HepG2 (cell line): ENCODE data around the gene FAM120C. TPM values are rescaled to one million over a fixed set of nuclear protein-coding genes. Genes with fewer than 3 reads are reported as not detected.
A peak's percentile ranks its signal among the peaks of the same experiment; 100 is the strongest.

ENCODE experiments used
- DBP ChIP-seq: sonication (generic); formaldehyde crosslinking; IDR thresholded peaks from 2 replicates; pipeline ENCODE4 v1.4.0; 2020; ENCODE audit warnings: missing genetic modification reagents; ENCODE audit errors: not compliant biosample characterization
- ETV6 ChIP-seq: sonication (generic); formaldehyde crosslinking; conservative IDR thresholded peaks from 2 replicates; pipeline ENCODE4 v1.4.0; 2020; ENCODE audit warnings: missing genetic modification reagents
- GZF1 ChIP-seq: sonication (generic); formaldehyde crosslinking; IDR thresholded peaks from 2 replicates; pipeline ENCODE4 v1.5.1; 2020; ENCODE audit warnings: mild to moderate bottlenecking, missing genetic modification reagents
- KLF12 ChIP-seq: sonication (generic); formaldehyde crosslinking; IDR thresholded peaks from 2 replicates; pipeline ENCODE4 v1.4.0; 2020; ENCODE audit warnings: missing genetic modification reagents, borderline replicate concordance
- MTF2 ChIP-seq: sonication (generic); formaldehyde crosslinking; IDR thresholded peaks from 2 replicates; pipeline ENCODE4 v1.5.0; 2020; ENCODE audit warnings: missing genetic modification reagents, borderline replicate concordance
- NCOA1 ChIP-seq: sonication (generic); formaldehyde crosslinking; IDR thresholded peaks from 2 replicates; pipeline ENCODE4 v1.9.0; 2021; ENCODE audit warnings: missing genetic modification reagents
- SMAD1 ChIP-seq: sonication (generic); formaldehyde crosslinking; IDR thresholded peaks from 2 replicates; pipeline ENCODE4 v1.4.0; 2020; ENCODE audit warnings: missing genetic modification reagents, low read depth, mild to moderate bottlenecking, borderline replicate concordance
- SMAD9 ChIP-seq: sonication (generic); formaldehyde crosslinking; IDR thresholded peaks from 2 replicates; pipeline ENCODE4 v1.5.1; 2020; ENCODE audit warnings: mild to moderate bottlenecking, missing genetic modification reagents
- SP4 ChIP-seq: sonication (generic); formaldehyde crosslinking; IDR thresholded peaks from 2 replicates; pipeline ENCODE4 v1.8.1; 2023; ENCODE audit warnings: mild to moderate bottlenecking, missing genetic modification reagents
- ZBTB14 ChIP-seq: sonication (generic); formaldehyde crosslinking; IDR thresholded peaks from 2 replicates; pipeline ENCODE4 v1.4.0; 2020; ENCODE audit warnings: missing genetic modification reagents
- ZBTB37 ChIP-seq: sonication (generic); formaldehyde crosslinking; IDR thresholded peaks from 2 replicates; pipeline ENCODE4 v1.4.0; 2020; ENCODE audit warnings: mild to moderate bottlenecking, missing genetic modification reagents
- ZFYVE20 ChIP-seq: sonication (generic); formaldehyde crosslinking; IDR thresholded peaks from 2 replicates; pipeline ENCODE4 v1.8.0; 2023; ENCODE audit warnings: low read depth, mild to moderate bottlenecking, moderate library complexity, missing genetic modification reagents, borderline replicate concordance
- ZNF24 ChIP-seq: fragments of 450-650 bp; IDR thresholded peaks from 2 replicates; pipeline ENCODE4 v1.6.1; 2017; ENCODE audit warnings: antibody characterized with exemption, mild to moderate bottlenecking
- ZNF44 ChIP-seq: sonication (generic); formaldehyde crosslinking; IDR thresholded peaks from 2 replicates; pipeline ENCODE4 v1.5.1; 2020; ENCODE audit warnings: mild to moderate bottlenecking, missing genetic modification reagents
- ZNF451 ChIP-seq: sonication (generic); formaldehyde crosslinking; IDR thresholded peaks from 2 replicates; pipeline ENCODE4 v1.5.0; 2020; ENCODE audit warnings: mild to moderate bottlenecking, missing genetic modification reagents
- ZNF724P ChIP-seq: sonication (generic); formaldehyde crosslinking; IDR thresholded peaks from 2 replicates; pipeline ENCODE4 v1.8.0; 2022; ENCODE audit warnings: missing genetic modification reagents, borderline replicate concordance
- polyA plus RNA-seq, 8 experiments: library from polyadenylated mRNA; depleted of rRNA in 3 of 8; stranded (reverse) in 7 of 8; unstranded in 1 of 8; fragments of >200 nt; fragmentation: Illumina TruSeq in 4 of 8; extraction: Trizol in 4 of 8; gene quantifications; 2 replicates each; pipeline versions ENCODE4 v1.2.1 to v1.2.3, GENCODE V29; 2011 to 2016; ENCODE audit warnings: low read depth in 4 of 8, missing spikeins in 1 of 8, mixed read lengths in 1 of 8; ENCODE audit not compliant: insufficient read depth in 1 of 8
- total RNA-seq, 5 experiments: library from RNA; depleted of rRNA; stranded (reverse); fragments of >200 nt; fragmentation: Illumina TruSeq; extraction: Trizol; gene quantifications; 2 replicates each; pipeline ENCODE4 v1.2.3, GENCODE V29; 2016; ENCODE audit warnings: low read depth in 1 of 5
- TF ChIP-seq, protein P1 (sequence below): sonication (generic); formaldehyde crosslinking; IDR thresholded peaks from 2 replicates; pipeline ENCODE4 v1.5.0; 2020; ENCODE audit warnings: missing genetic modification reagents
- TF ChIP-seq, protein P2 (sequence below): sonication (generic); formaldehyde crosslinking; IDR thresholded peaks from 2 replicates; pipeline ENCODE4 v1.5.1; 2020; ENCODE audit warnings: mild to moderate bottlenecking, missing genetic modification reagents, borderline replicate concordance
- TF ChIP-seq, protein P3 (sequence below): sonication (generic); formaldehyde crosslinking; IDR thresholded peaks from 2 replicates; pipeline ENCODE4 v1.5.1; 2020; ENCODE audit warnings: missing genetic modification reagents, mild to moderate bottlenecking, borderline replicate concordance
- TF ChIP-seq, protein P4 (sequence below): sonication (generic); formaldehyde crosslinking; conservative IDR thresholded peaks from 2 replicates; pipeline ENCODE4 v1.4.0; 2020; ENCODE audit warnings: missing genetic modification reagents

The FAM120C gene
- total and polyA plus RNA-seq, 2 of the 13 experiments (the other 11 are each of a cell fraction or from before 2014, with no cell fraction given) = 4.6 to 7.4 TPM

DNA sequence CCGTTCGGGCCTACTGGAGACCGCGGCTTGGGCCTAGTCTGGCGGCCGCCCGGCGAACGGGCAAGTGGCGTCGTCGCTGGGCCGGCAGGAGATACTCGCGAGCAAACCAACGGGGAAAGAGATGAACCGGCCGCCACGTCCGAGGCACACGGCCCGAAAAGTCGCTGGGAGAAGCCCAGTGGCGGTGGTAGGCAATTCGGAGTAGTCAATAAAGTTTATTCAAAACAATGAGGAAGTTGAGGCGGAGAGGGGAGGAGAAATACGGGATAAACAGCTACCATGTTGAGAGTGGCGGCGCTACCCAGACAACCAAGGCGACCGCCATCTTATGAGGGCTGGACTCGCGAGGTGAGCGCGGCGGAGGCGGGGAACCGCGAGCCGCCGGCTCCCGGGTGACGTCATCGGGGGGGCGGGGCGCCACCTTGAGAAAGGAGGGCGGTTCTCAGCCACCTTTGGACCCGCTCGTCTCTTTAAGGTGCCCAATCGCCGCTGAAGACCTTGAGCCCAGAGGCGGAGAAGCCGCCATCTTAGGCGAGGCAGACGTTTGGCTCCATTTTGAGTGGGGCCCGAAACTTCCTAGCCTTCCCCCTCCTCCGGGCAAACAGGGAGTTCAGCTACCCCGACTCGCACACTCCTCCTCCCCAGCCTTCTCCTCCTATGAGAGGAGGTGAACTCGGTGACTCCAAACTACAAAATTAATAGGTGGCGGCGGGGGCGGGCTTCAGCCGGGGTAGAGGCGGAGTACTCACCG is 138.8 kb downstream of the FAM120C start, which contains the start of gene PHF8 (continued):
- TF ChIP-seq, protein P1, sequence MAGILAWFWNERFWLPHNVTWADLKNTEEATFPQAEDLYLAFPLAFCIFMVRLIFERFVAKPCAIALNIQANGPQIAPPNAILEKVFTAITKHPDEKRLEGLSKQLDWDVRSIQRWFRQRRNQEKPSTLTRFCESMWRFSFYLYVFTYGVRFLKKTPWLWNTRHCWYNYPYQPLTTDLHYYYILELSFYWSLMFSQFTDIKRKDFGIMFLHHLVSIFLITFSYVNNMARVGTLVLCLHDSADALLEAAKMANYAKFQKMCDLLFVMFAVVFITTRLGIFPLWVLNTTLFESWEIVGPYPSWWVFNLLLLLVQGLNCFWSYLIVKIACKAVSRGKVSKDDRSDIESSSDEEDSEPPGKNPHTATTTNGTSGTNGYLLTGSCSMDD (CRISPR knock-in tag) = no peak
- TF ChIP-seq ZNF24 (no peak), ZBTB14 (no peak), SMAD1 (no peak), GZF1 (no peak), ZBTB37 (CRISPR knock-in tag) (no peak), SMAD9 (CRISPR knock-in tag) (no peak), ZNF724P (CRISPR knock-in tag) (no peak), NCOA1 (CRISPR knock-in tag) (no peak), DBP (CRISPR knock-in tag) (no peak), MTF2 (CRISPR knock-in tag) (no peak), ZFYVE20 (no peak), KLF12 (CRISPR knock-in tag) (no peak), ZNF44 (CRISPR knock-in tag) (no peak), SP4 (CRISPR knock-in tag) (peak; percentile 48), ZNF451 (CRISPR knock-in tag) (no peak), ETV6 (CRISPR knock-in tag) (0 out of 2 replicates have a peak, but pooled peaks have one; percentile 39)
- TF ChIP-seq, protein P2, sequence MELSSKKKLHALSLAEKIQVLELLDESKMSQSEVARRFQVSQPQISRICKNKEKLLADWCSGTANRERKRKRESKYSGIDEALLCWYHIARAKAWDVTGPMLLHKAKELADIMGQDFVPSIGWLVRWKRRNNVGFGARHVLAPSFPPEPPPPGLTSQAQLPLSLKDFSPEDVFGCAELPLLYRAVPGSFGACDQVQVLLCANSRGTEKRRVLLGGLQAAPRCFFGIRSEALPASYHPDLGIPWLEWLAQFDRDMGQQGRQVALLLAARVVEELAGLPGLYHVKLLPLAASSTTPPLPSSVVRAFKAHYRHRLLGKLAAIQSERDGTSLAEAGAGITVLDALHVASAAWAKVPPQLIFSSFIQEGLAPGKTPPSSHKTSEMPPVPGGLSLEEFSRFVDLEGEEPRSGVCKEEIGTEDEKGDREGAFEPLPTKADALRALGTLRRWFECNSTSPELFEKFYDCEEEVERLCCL (CRISPR knock-in tag) = no peak
- TF ChIP-seq, protein P3, sequence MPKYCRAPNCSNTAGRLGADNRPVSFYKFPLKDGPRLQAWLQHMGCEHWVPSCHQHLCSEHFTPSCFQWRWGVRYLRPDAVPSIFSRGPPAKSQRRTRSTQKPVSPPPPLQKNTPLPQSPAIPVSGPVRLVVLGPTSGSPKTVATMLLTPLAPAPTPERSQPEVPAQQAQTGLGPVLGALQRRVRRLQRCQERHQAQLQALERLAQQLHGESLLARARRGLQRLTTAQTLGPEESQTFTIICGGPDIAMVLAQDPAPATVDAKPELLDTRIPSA (CRISPR knock-in tag) = no peak
- TF ChIP-seq, protein P4, sequence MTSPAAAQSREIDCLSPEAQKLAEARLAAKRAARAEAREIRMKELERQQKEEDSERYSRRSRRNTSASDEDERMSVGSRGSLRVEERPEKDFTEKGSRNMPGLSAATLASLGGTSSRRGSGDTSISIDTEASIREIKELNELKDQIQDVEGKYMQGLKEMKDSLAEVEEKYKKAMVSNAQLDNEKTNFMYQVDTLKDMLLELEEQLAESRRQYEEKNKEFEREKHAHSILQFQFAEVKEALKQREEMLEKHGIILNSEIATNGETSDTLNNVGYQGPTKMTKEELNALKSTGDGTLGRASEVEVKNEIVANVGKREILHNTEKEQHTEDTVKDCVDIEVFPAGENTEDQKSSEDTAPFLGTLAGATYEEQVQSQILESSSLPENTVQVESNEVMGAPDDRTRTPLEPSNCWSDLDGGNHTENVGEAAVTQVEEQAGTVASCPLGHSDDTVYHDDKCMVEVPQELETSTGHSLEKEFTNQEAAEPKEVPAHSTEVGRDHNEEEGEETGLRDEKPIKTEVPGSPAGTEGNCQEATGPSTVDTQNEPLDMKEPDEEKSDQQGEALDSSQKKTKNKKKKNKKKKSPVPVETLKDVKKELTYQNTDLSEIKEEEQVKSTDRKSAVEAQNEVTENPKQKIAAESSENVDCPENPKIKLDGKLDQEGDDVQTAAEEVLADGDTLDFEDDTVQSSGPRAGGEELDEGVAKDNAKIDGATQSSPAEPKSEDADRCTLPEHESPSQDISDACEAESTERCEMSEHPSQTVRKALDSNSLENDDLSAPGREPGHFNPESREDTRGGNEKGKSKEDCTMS (CRISPR knock-in tag) = no peak
